ENCODE results near the gene SYT17.

SYT17 gene

DNA sequence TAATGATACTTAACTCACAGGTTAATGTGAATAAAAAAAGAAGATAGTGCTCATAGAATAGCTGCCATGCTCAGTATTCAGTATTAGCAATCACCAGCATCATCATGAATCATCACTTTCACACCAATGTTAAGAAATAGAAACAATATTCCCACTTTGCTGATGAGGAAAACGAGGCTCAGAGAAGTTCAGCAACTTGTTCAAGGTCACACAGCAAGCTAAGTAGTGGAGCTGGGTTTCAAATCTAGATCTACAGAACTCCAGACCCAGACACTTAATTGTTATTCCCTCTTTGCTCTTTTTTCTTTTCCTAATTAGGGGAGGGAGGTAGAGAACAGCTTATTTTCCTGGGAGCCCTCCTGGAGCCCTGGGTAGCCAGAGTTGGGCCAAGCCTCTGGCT, 140.4 kb downstream of the SYT17 start:
- no peak for DNase-seq

GRCh38 chr16:19309178-19309577, 141.1 kb downstream of the SYT17 start:
- DNase-seq = no peak

DNA sequence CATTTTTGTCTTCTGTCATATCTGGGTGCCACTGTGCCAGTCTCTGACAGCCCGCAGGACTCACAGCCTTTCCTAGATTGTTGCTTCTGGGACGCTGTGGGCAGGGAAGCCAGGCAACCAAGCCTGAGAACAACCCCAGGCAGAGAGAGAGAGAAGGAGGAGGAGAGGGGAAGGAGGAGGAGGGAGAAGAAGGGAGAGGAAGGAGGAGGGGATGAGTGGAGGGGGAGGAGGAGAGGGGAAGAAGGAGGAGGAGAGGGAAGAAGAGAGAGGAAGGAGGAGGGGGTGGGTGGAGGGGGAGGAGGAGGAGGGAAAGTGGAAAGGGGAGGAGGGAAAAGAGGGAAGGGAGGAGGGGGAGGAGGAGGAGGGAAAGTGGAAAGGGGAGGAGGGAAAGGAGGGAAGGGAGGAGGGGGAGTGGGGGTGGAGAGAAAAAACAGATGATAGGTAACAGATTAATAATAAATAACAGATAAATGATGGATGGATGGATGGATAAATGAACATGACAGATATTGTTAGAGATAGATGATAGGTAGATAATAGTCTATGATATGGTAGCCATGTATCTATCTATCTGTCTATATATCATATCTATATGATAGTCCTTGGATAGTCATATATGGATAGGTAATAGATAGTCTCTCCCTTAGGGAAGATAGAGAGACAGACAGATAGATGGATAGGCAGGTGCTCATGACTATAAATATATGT, 146.8 kb downstream of the SYT17 start:
- no peak for DNase-seq

DNA sequence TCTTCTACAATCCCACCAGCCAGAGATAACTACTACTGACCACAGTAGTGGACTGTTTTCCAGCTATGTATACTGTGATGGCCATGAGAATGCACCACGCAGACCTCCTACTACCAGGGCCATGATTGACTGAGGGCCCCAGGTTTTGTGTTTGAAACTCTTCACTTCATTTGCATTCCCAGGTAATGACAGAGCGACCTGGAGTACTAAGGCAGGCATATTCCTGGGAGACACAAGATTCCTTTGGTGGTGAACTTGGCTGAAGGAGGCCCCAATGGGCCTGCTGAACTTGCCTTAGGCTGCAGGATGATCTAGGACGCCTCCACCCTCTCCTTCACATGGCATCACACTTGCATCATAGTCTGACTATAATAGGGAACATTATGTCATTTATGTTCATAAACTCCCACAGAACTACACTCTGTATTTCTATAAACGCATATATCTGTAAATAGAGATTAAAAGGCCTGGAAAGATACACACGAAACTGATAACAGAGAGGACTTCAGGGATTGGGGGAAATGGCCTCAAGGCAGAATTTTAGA, 147.9 kb downstream of the SYT17 start:
- no peak for DNase-seq

DNA sequence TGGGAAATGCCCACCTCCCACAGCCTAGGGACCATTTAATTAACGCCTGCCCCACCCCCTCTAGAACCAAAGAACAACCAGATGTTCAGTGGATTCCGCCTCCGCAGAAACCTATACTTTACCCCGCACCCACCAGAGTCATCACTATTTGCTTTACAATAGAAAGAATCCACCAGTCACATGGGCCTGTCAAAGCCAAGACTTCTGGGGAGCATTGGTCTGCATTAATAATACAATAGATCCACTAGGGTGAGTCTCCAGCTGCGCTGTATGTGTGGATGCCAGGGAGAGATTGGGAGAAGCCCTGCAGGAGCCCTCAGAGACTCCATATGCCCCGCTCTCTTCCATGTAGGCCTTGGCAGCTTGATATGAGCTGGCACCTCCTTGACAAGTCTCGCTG, 148.8 kb downstream of the SYT17 start:
- DNase-seq = no peak

Data from OCI-M1 (cell line).